Stimulated activated CD8-positive, alpha-beta memory T cell treated with anti-CD3 and anti-CD28 coated beads, Interleukin-4, amount 100 ng/mL, for 4 hours (primary cell): ENCODE data around the gene PLEKHO1.
"Not testable (repeated sequence)": the region's sequence is repeated elsewhere in the genome, so short reads cannot be mapped to it uniquely, and the experiment has no call there.

Experiments
- DNase-seq, 2 donors: peaks; one replicate each; pipeline ENCODE4 v3.0.0-alpha.2; 2020; ENCODE audit warnings: low read depth in 2 of 2, low spot score in 1 of 2

The PLEKHO1 gene

GRCh38 chr1:150149271-150150132 is at the start of gene PLEKHO1:
Gene PLEKHO1, plus strand, starts transcription at chr1:150149916. Its CDS starts 342 bp downstream, at chr1:150150258.
- DNase-seq, result peak; percentile 63 to 80

GRCh38 chr1:150102986-150103385 is 46.7 kb upstream of the PLEKHO1 start:
- no peak for DNase-seq

- DNase-seq, result no peak
Observed at GRCh38 chr1:150106341-150106740, 43.4 kb upstream of the PLEKHO1 start.

GRCh38 chr1:150109586-150109985 is 40.1 kb upstream of the PLEKHO1 start:
- no peak for DNase-seq

- no peak for DNase-seq
Observed at GRCh38 chr1:150110116-150110515, 39.6 kb upstream of the PLEKHO1 start.

- no peak for DNase-seq
Observed at GRCh38 chr1:150111670-150112069, 38.0 kb upstream of the PLEKHO1 start.

- DNase-seq, result no peak
Observed at GRCh38 chr1:150115121-150115520, 34.6 kb upstream of the PLEKHO1 start.

GRCh38 chr1:150118716-150119115 is 31.0 kb upstream of the PLEKHO1 start:
- DNase-seq, result no peak

GRCh38 chr1:150121236-150121862 is 28.4 kb upstream of the PLEKHO1 start:
- no peak for DNase-seq

GRCh38 chr1:150126811-150127210 is 22.9 kb upstream of the PLEKHO1 start:
- DNase-seq, result no peak

- DNase-seq, result no peak
Observed at GRCh38 chr1:150127464-150127863, 22.3 kb upstream of the PLEKHO1 start.

- DNase-seq, result no peak
Observed at GRCh38 chr1:150127868-150128267, 21.8 kb upstream of the PLEKHO1 start.

- no peak for DNase-seq
Observed at GRCh38 chr1:150132372-150132771, 17.3 kb upstream of the PLEKHO1 start.

- DNase-seq, result no peak
Observed at GRCh38 chr1:150134537-150134936, 15.2 kb upstream of the PLEKHO1 start.

- not testable (repeated sequence) for DNase-seq
Observed at GRCh38 chr1:150135400-150135799, 14.3 kb upstream of the PLEKHO1 start.

- no peak for DNase-seq
Observed at GRCh38 chr1:150138044-150138443, 11.7 kb upstream of the PLEKHO1 start.

GRCh38 chr1:150141452-150141851 is 8.3 kb upstream of the PLEKHO1 start:
- DNase-seq, result no peak

GRCh38 chr1:150142083-150142482 is 7.6 kb upstream of the PLEKHO1 start:
- DNase-seq, result no peak

GRCh38 chr1:150144606-150145005 is 5.1 kb upstream of the PLEKHO1 start:
- no peak for DNase-seq

- DNase-seq, result not testable (repeated sequence)
Observed at GRCh38 chr1:150146016-150146415, 3.7 kb upstream of the PLEKHO1 start.

- no peak for DNase-seq
Observed at GRCh38 chr1:150146849-150147542, 2.7 kb upstream of the PLEKHO1 start.

GRCh38 chr1:150148837-150149270 is 862 bp upstream of the PLEKHO1 start:
- DNase-seq, result no peak
